HG03108 (cell line): ENCODE measurements around the gene BPIFB2.
"Not testable (repeated sequence)": the region's sequence is repeated elsewhere in the genome, so short reads cannot be mapped to it uniquely, and the experiment has no call there.

Experiments
- ATAC-seq: cut with Tn5 transposase; IDR thresholded peaks from one replicate; pipeline ENCODE4 v1.9.1; 2021; ENCODE audit warnings: moderate library complexity; ENCODE audit not compliant: unreplicated experiment

The BPIFB2 gene

GRCh38 chr20:32970115-32970972 is 37.2 kb upstream of the BPIFB2 start:
- no peak for ATAC-seq

GRCh38 chr20:32970973-32971300 is 36.6 kb upstream of the BPIFB2 start:
- ATAC-seq = no peak

- ATAC-seq = peak; percentile 15
These were observed 35.8 kb upstream of the BPIFB2 start for GRCh38 chr20:32971703-32972161.

GRCh38 chr20:32972181-32973076 is 35.1 kb upstream of the BPIFB2 start:
- ATAC-seq = peak; percentile 86

GRCh38 chr20:32973077-32973717 is 34.3 kb upstream of the BPIFB2 start:
- no peak for ATAC-seq

GRCh38 chr20:32974204-32975064 is 33.1 kb upstream of the BPIFB2 start:
- not testable (repeated sequence) for ATAC-seq

- ATAC-seq = not testable (repeated sequence)
These were observed 32.4 kb upstream of the BPIFB2 start for GRCh38 chr20:32975121-32975520.

GRCh38 chr20:32975698-32976674 is 31.5 kb upstream of the BPIFB2 start:
- ATAC-seq = no peak

- no peak for ATAC-seq
These were observed 30.8 kb upstream of the BPIFB2 start for GRCh38 chr20:32976746-32977145.

- no peak for ATAC-seq
These were observed 30.1 kb upstream of the BPIFB2 start for GRCh38 chr20:32977281-32978008.

GRCh38 chr20:32978009-32978335 is 29.5 kb upstream of the BPIFB2 start:
- no peak for ATAC-seq

- no peak for ATAC-seq
These were observed 28.1 kb upstream of the BPIFB2 start for GRCh38 chr20:32979201-32979998.

GRCh38 chr20:32980131-32980941 is 27.2 kb upstream of the BPIFB2 start:
- ATAC-seq = no peak

- ATAC-seq = no peak
These were observed 26.5 kb upstream of the BPIFB2 start for GRCh38 chr20:32980990-32981389.

- no peak for ATAC-seq
These were observed 24.7 kb upstream of the BPIFB2 start for GRCh38 chr20:32982617-32983458.

- ATAC-seq = no peak
These were observed 23.9 kb upstream of the BPIFB2 start for GRCh38 chr20:32983459-32984112.
